Sigmoid colon (tissue), 6 donors: ENCODE data around the gene LOC101059915.

Experiments used
- DNase-seq: peaks from one replicate; pipeline ENCODE4 v3.0.0-alpha.2; 2019
- H3K27ac ChIP-seq, 4 donors: fragments of 200-600 bp; sonication (generic); one replicate each; pipeline ENCODE4 v1.5.1; 2016 to 2019; ENCODE audit warnings: mild to moderate bottlenecking in 1 of 4
- H3K27me3 ChIP-seq, 3 donors: fragments of 200-600 bp; sonication (generic); one replicate each; pipeline ENCODE4 v1.5.1; 2019; ENCODE audit warnings: mild to moderate bottlenecking in 1 of 3
- H3K36me3 ChIP-seq, 4 donors: fragments of 200-600 bp; sonication (generic); one replicate each; pipeline ENCODE4 v1.5.1; 2016 to 2019
- H3K4me1 ChIP-seq, 4 donors: fragments of 200-600 bp; sonication (generic); one replicate each; pipeline ENCODE4 v1.5.1; 2017 to 2019
- H3K4me3 ChIP-seq, 4 donors: fragments of 200-600 bp; sonication (generic); one replicate each; pipeline ENCODE4 v1.5.1; 2017 to 2019; ENCODE audit warnings: mild to moderate bottlenecking in 2 of 4, moderate library complexity in 1 of 4
- H3K9me3 ChIP-seq, 4 donors: fragments of 200-600 bp in 3 of 4; sonication (generic) in 3 of 4; one replicate each; pipeline versions ENCODE4 v1.5.1 to v1.6.1; 2013 to 2019
- CTCF ChIP-seq, 4 experiments: fragments of 450-650 bp in 3 of 4; fragments of 200-600 bp in 1 of 4; IDR thresholded peaks; one replicate each; pipeline ENCODE4 v1.5.1; 2016 to 2019; ENCODE audit warnings: antibody characterized with exemption in 4 of 4, mild to moderate bottlenecking in 3 of 4, moderate library complexity in 2 of 4
- EP300 ChIP-seq, 4 donors: sonication (generic); formaldehyde crosslinking; IDR thresholded peaks; one replicate each; pipeline ENCODE4 v1.6.1; 2017; ENCODE audit warnings: antibody characterized with exemption in 4 of 4
- POLR2A ChIP-seq, 2 donors: fragments of 450-650 bp; IDR thresholded peaks; one replicate each; pipeline ENCODE4 v1.6.1; 2016; ENCODE audit warnings: antibody characterized with exemption in 2 of 2, mild to moderate bottlenecking in 2 of 2, moderate library complexity in 2 of 2
- POLR2AphosphoS5 ChIP-seq, 4 donors: sonication (generic); formaldehyde crosslinking; IDR thresholded peaks; one replicate each; pipeline ENCODE4 v1.6.1; 2017; ENCODE audit warnings: antibody characterized with exemption in 4 of 4
- WGBS, 2 donors: extraction: QIAGEN DNeasy Blood & Tissue Kit; methylation state at CpG; one replicate each; pipeline ENCODE4 v1.1.7; 2013; 5-methylcytosine and 5-hydroxymethylcytosine counted together
- intact Hi-C: fragments of 100-400 bp; cut with DNase I; formaldehyde crosslinking; loops from one replicate; pipeline ENCODE4 v1.15.1; 2023
- donor health status: healthy with polysubstance abuse.
- donor health status: healthy.

Gene LOC101059915

GRCh38 chrX:71619193-71619592 lies 48.2 kb upstream of the LOC101059915 start:
- intact Hi-C loops = no loop called here
- Histone ChIP-seq H3K4me3 (no peak overlapping the region), H3K9me3 (no peaks in the 10 kb centered on the region), H3K27ac (no peak overlapping the region), H3K36me3 (peaks cover 0 to 4% (median 0%) of the 10 kb centered on the region in 4 donors), H3K27me3 (no peaks in the 10 kb centered on the region), H3K4me1 (peaks cover 0 to 24% (median 10%) of the 10 kb centered on the region in 4 donors)
- no peak for DNase-seq
- TF ChIP-seq EP300 (IDR thresholded peaks at IDR 0.05) = no peak
- no peak for TF ChIP-seq POLR2A (IDR thresholded peaks at IDR 0.05)
- no peak for TF ChIP-seq POLR2AphosphoS5 (IDR thresholded peaks at IDR 0.05)
- TF ChIP-seq CTCF (IDR thresholded peaks at IDR 0.05) = no peak
- WGBS, 2 donors = 62 to 75% methylated on average over 8 of the region's 8 CpGs

GRCh38 chrX:71619986-71620385 lies 47.4 kb upstream of the LOC101059915 start:
- Histone ChIP-seq H3K27me3 (no peaks in the 10 kb centered on the region), H3K4me1 (peaks cover 0 to 24% (median 10%) of the 10 kb centered on the region in 4 donors), H3K4me3 (no peak overlapping the region), H3K36me3 (no peaks in the 10 kb centered on the region), H3K27ac (no peak overlapping the region), H3K9me3 (no peaks in the 10 kb centered on the region)
- DNase-seq = no peak
- WGBS, 2 donors = 21 to 70% methylated on average over 1 of the region's 1 CpG
- no peak for TF ChIP-seq POLR2AphosphoS5 (IDR thresholded peaks at IDR 0.05)
- TF ChIP-seq POLR2A (IDR thresholded peaks at IDR 0.05) = no peak
- TF ChIP-seq EP300 (IDR thresholded peaks at IDR 0.05) = no peak
- no peak for TF ChIP-seq CTCF (IDR thresholded peaks at IDR 0.05)
- intact Hi-C loops = no loop called here

- H3K4me1 ChIP-seq = peaks cover 0 to 24% (median 10%) of the 10 kb centered on the region in 4 donors
- 12 to 58% methylated on average over 6 of the region's 6 CpGs for WGBS, 2 donors
Measured at GRCh38 chrX:71621603-71622002, 45.7 kb upstream of the LOC101059915 start.

GRCh38 chrX:71622032-71622575 lies 45.2 kb upstream of the LOC101059915 start:
- no peaks in the 10 kb centered on the region for H3K9me3 ChIP-seq
- H3K4me3 ChIP-seq = no peak overlapping the region
- DNase-seq = no peak
- no peaks in the 10 kb centered on the region for H3K36me3 ChIP-seq
- intact Hi-C loops = no loop called here
- no peak for TF ChIP-seq POLR2A (IDR thresholded peaks at IDR 0.05)
- no peak for TF ChIP-seq CTCF (IDR thresholded peaks at IDR 0.05)
- no peak for TF ChIP-seq EP300 (IDR thresholded peaks at IDR 0.05)
- TF ChIP-seq POLR2AphosphoS5 (IDR thresholded peaks at IDR 0.05) = no peak
- WGBS, 2 donors = 33 to 64% methylated on average over 9 of the region's 9 CpGs
- no peaks in the 10 kb centered on the region for H3K27me3 ChIP-seq
- H3K4me1 ChIP-seq = peaks cover 0 to 24% (median 10%) of the 10 kb centered on the region in 4 donors
- H3K27ac ChIP-seq = peak overlapping the region; percentile 71 to 79 (median 74)

More at GRCh38 chrX:71621603-71622002, 45.7 kb upstream of the LOC101059915 start:
- DNase-seq = no peak
- Histone ChIP-seq H3K27ac (peak overlapping the region in 3 of 4 donors; percentile 71 to 79 (median 76)), H3K36me3 (no peaks in the 10 kb centered on the region), H3K4me3 (no peak overlapping the region), H3K27me3 (no peaks in the 10 kb centered on the region), H3K9me3 (no peaks in the 10 kb centered on the region)
- no peak for TF ChIP-seq POLR2AphosphoS5 (IDR thresholded peaks at IDR 0.05)
- no peak for TF ChIP-seq CTCF (IDR thresholded peaks at IDR 0.05)
- no peak for TF ChIP-seq EP300 (IDR thresholded peaks at IDR 0.05)
- TF ChIP-seq POLR2A (IDR thresholded peaks at IDR 0.05) = no peak
- intact Hi-C loops = no loop called here
